Mesendoderm (in vitro differentiated cells): ENCODE results near the gene CXCL17.
"Not testable (repeated sequence)": the region's sequence is repeated elsewhere in the genome, so short reads cannot be mapped to it uniquely, and the experiment has no call there.

ENCODE experiments used
- DNase-seq: peaks from one replicate; pipeline ENCODE4 v3.0.0; 2013
- H2AK5ac ChIP-seq: 2 replicates; pipeline ENCODE4 v1.6.1; 2013; ENCODE audit warnings: low read length, inconsistent platforms
- H2BK120ac ChIP-seq: 2 replicates; pipeline ENCODE4 v1.6.1; 2013; ENCODE audit warnings: low read depth, mild to moderate bottlenecking, low read length, moderate library complexity, mixed read lengths
- H2BK15ac ChIP-seq: replicated peaks from 2 replicates; pipeline ENCODE4 v1.6.1; 2013; ENCODE audit warnings: low read depth, mild to moderate bottlenecking, moderate library complexity
- H2BK5ac ChIP-seq: 2 replicates; pipeline ENCODE4 v1.6.1; 2013; ENCODE audit warnings: low read length, inconsistent platforms
- H3K18ac ChIP-seq: 2 replicates; pipeline ENCODE4 v1.6.1; 2013; ENCODE audit warnings: mild to moderate bottlenecking, low read length, mixed read lengths
- H3K23ac ChIP-seq: one replicate; pipeline ENCODE4 v1.6.1; 2013; ENCODE audit warnings: low read length
- H3K27ac ChIP-seq: 2 replicates; pipeline ENCODE4 v1.5.1; 2013; ENCODE audit warnings: low read depth, mild to moderate bottlenecking, inconsistent platforms, low read length, moderate library complexity
- H3K27me3 ChIP-seq: 2 replicates; pipeline ENCODE4 v1.6.1; 2013; ENCODE audit warnings: low read length, control low read depth, mild to moderate bottlenecking, inconsistent platforms; ENCODE audit not compliant: insufficient read depth, poor library complexity
- H3K36me3 ChIP-seq: 2 replicates; pipeline ENCODE4 v1.6.1; 2013; ENCODE audit warnings: low read length, inconsistent platforms; ENCODE audit not compliant: control insufficient read depth, insufficient read depth
- H3K4ac ChIP-seq: one replicate; pipeline ENCODE4 v1.6.1; 2013; ENCODE audit warnings: low read depth, mild to moderate bottlenecking, low read length, moderate library complexity
- H3K4me1 ChIP-seq: 2 replicates; pipeline ENCODE4 v1.6.1; 2013; ENCODE audit warnings: low read depth, low read length, inconsistent platforms; ENCODE audit not compliant: control insufficient read depth
- H3K4me2 ChIP-seq: 2 replicates; pipeline ENCODE4 v1.6.1; 2013; ENCODE audit warnings: low read length
- H3K4me3 ChIP-seq: 2 replicates; pipeline ENCODE4 v1.5.1; 2013; ENCODE audit warnings: mild to moderate bottlenecking, low read length
- H3K56ac ChIP-seq: one replicate; pipeline ENCODE4 v1.6.1; 2013; ENCODE audit warnings: low read length
- H3K79me1 ChIP-seq: 2 replicates; pipeline ENCODE4 v1.6.1; 2013; ENCODE audit warnings: low read length, inconsistent platforms
- H3K79me2 ChIP-seq: 2 replicates; pipeline ENCODE4 v1.6.1; 2013; ENCODE audit warnings: mild to moderate bottlenecking, low read length; ENCODE audit not compliant: control insufficient read depth, insufficient read depth
- H3K9ac ChIP-seq: 2 replicates; pipeline ENCODE4 v1.6.1; 2013; ENCODE audit warnings: low read length, inconsistent platforms
- H4K5ac ChIP-seq: one replicate; pipeline ENCODE4 v1.6.1; 2013; ENCODE audit warnings: low read length
- H4K8ac ChIP-seq: one replicate; pipeline ENCODE4 v1.6.1; 2013; ENCODE audit warnings: low read depth, mild to moderate bottlenecking, control low read depth, low read length, moderate library complexity
- WGBS: extraction: QIAGEN DNeasy Blood & Tissue Kit; methylation state at CpG from one replicate; pipeline ENCODE4 v1.1.7; 2013; ENCODE audit warnings: low lambda C conversion rate, missing lambda C conversion rate; ENCODE audit not compliant: insufficient coverage; ENCODE audit errors: extremely low coverage; 5-methylcytosine and 5-hydroxymethylcytosine counted together

CXCL17 gene

GRCh38 chr19:42448306-42448705 lies 5.6 kb upstream of the CXCL17 start:
- H3K79me1 ChIP-seq, H3K36me3 ChIP-seq, H3K23ac ChIP-seq, H3K4me3 ChIP-seq, H3K9ac ChIP-seq, H3K4me1 ChIP-seq, H3K27ac ChIP-seq, H4K8ac ChIP-seq, H2BK5ac ChIP-seq, H3K18ac ChIP-seq, DNase-seq, H3K27me3 ChIP-seq, H4K5ac ChIP-seq, H2AK5ac ChIP-seq, H3K56ac ChIP-seq, H2BK15ac ChIP-seq, H3K4ac ChIP-seq, H2BK120ac ChIP-seq, H3K79me2 ChIP-seq, H3K4me2 ChIP-seq: not testable (repeated sequence)
- WGBS = no CpG with 5 or more reads among the region's 5 CpGs

GRCh38 chr19:42445948-42446347 lies 3.2 kb upstream of the CXCL17 start:
- Histone ChIP-seq H3K4me2 (no peak overlapping the region), H3K9ac (no peak overlapping the region), H3K27me3 (no peaks in the 10 kb centered on the region), H3K4ac (no peak overlapping the region), H2BK120ac (no peak overlapping the region), H3K79me2 (no peaks in the 10 kb centered on the region), H3K18ac (no peak overlapping the region), H3K36me3 (no peaks in the 10 kb centered on the region), H4K5ac (no peak overlapping the region), H3K79me1 (no peaks in the 10 kb centered on the region), H3K4me3 (no peak overlapping the region), H2AK5ac (no peak overlapping the region), H3K4me1 (peaks cover 9% of the 10 kb centered on the region), H2BK5ac (no peak overlapping the region), H2BK15ac (no peak overlapping the region), H4K8ac (no peak overlapping the region), H3K23ac (no peak overlapping the region), H3K56ac (no peak overlapping the region), H3K27ac (no peak overlapping the region)
- no peak for DNase-seq
- whole genome bisulfite sequencing = no CpG with 5 or more reads among the region's 7 CpGs

- no peak overlapping the region for H3K27ac ChIP-seq
- no peak overlapping the region for H3K9ac ChIP-seq
- H4K5ac ChIP-seq = no peak overlapping the region
- no peak overlapping the region for H4K8ac ChIP-seq
- DNase-seq = no peak
- no peak overlapping the region for H3K23ac ChIP-seq
- no peaks in the 10 kb centered on the region for H3K36me3 ChIP-seq
- no peak overlapping the region for H2BK5ac ChIP-seq
- no peak overlapping the region for H3K4me3 ChIP-seq
- H3K4me1 ChIP-seq = peaks cover 2% of the 10 kb centered on the region
- H2AK5ac ChIP-seq = no peak overlapping the region
- H3K79me1 ChIP-seq = no peaks in the 10 kb centered on the region
- H3K4me2 ChIP-seq = no peak overlapping the region
- no peaks in the 10 kb centered on the region for H3K79me2 ChIP-seq
- no peak overlapping the region for H3K56ac ChIP-seq
- H3K18ac ChIP-seq = no peak overlapping the region
- no peak overlapping the region for H3K4ac ChIP-seq
- no peak overlapping the region for H2BK120ac ChIP-seq
- WGBS = no CpG with 5 or more reads among the region's 4 CpGs
- no peaks in the 10 kb centered on the region for H3K27me3 ChIP-seq
- H2BK15ac ChIP-seq = no peak overlapping the region
Observed at GRCh38 chr19:42443944-42444398, 1.2 kb upstream of the CXCL17 start.

- Histone ChIP-seq H3K18ac (no peak overlapping the region), H4K8ac (no peak overlapping the region), H3K56ac (no peak overlapping the region), H3K4me3 (no peak overlapping the region), H2AK5ac (no peak overlapping the region), H2BK15ac (no peak overlapping the region), H3K27ac (no peak overlapping the region), H3K36me3 (no peaks in the 10 kb centered on the region), H3K23ac (no peak overlapping the region), H3K79me1 (no peaks in the 10 kb centered on the region), H3K9ac (no peak overlapping the region), H2BK120ac (no peak overlapping the region), H3K79me2 (no peaks in the 10 kb centered on the region), H3K4ac (no peak overlapping the region), H3K4me2 (no peak overlapping the region), H3K27me3 (no peaks in the 10 kb centered on the region), H2BK5ac (no peak overlapping the region), H4K5ac (no peak overlapping the region), H3K4me1 (peaks cover 2% of the 10 kb centered on the region)
- no peak for DNase-seq
- no CpG with 5 or more reads among the region's 2 CpGs for WGBS
Observed at GRCh38 chr19:42441049-42441445, 1.7 kb downstream of the CXCL17 start.

GRCh38 chr19:42440357-42441048 lies 2.2 kb downstream of the CXCL17 start:
- no peak overlapping the region for H4K8ac ChIP-seq
- no peak overlapping the region for H3K27ac ChIP-seq
- no CpG with 5 or more reads among the region's 16 CpGs for WGBS
- no peak overlapping the region for H3K4me3 ChIP-seq
- no peaks in the 10 kb centered on the region for H3K36me3 ChIP-seq
- no peak overlapping the region for H2BK120ac ChIP-seq
- H3K79me1 ChIP-seq = no peaks in the 10 kb centered on the region
- no peak overlapping the region for H3K23ac ChIP-seq
- no peak overlapping the region for H3K56ac ChIP-seq
- no peak overlapping the region for H3K4me2 ChIP-seq
- no peak overlapping the region for H3K9ac ChIP-seq
- peaks cover 2% of the 10 kb centered on the region for H3K4me1 ChIP-seq
- no peak overlapping the region for H4K5ac ChIP-seq
- H2BK5ac ChIP-seq = no peak overlapping the region
- H2AK5ac ChIP-seq = no peak overlapping the region
- peak; percentile 74 for DNase-seq
- H3K18ac ChIP-seq = no peak overlapping the region
- no peak overlapping the region for H2BK15ac ChIP-seq
- no peaks in the 10 kb centered on the region for H3K79me2 ChIP-seq
- no peak overlapping the region for H3K4ac ChIP-seq
- no peaks in the 10 kb centered on the region for H3K27me3 ChIP-seq

- H3K18ac ChIP-seq = no peak overlapping the region
- no peak overlapping the region for H3K56ac ChIP-seq
- no peak overlapping the region for H3K4me2 ChIP-seq
- WGBS = no CpG with 5 or more reads among the region's 3 CpGs
- DNase-seq = no peak
- no peak overlapping the region for H3K23ac ChIP-seq
- H3K27ac ChIP-seq = no peak overlapping the region
- H3K4me1 ChIP-seq = no peaks in the 10 kb centered on the region
- H3K27me3 ChIP-seq = no peaks in the 10 kb centered on the region
- no peaks in the 10 kb centered on the region for H3K36me3 ChIP-seq
- H2BK5ac ChIP-seq = no peak overlapping the region
- H3K4ac ChIP-seq = no peak overlapping the region
- H3K4me3 ChIP-seq = no peak overlapping the region
- H2BK15ac ChIP-seq = no peak overlapping the region
- H2BK120ac ChIP-seq = no peak overlapping the region
- no peak overlapping the region for H4K5ac ChIP-seq
- H4K8ac ChIP-seq = no peak overlapping the region
- no peaks in the 10 kb centered on the region for H3K79me2 ChIP-seq
- no peak overlapping the region for H2AK5ac ChIP-seq
- H3K79me1 ChIP-seq = no peaks in the 10 kb centered on the region
- H3K9ac ChIP-seq = no peak overlapping the region
Observed at GRCh38 chr19:42436006-42436405, 6.7 kb downstream of the CXCL17 start.
